GM12892 (cell line): ENCODE results near the gene ATP11C.
"Not testable (repeated sequence)": the region's sequence is repeated elsewhere in the genome, so short reads cannot be mapped to it uniquely, and the experiment has no call there.

Source experiments
- DNase-seq: peaks from one replicate; pipeline ENCODE4 v3.0.0; 2011; ENCODE audit not compliant: insufficient read length
- FAIRE-seq: peaks from 2 replicates; lab custom pipeline; 2011; peaks lifted over from hg19 to GRCh38; lab: Jason Lieb, UNC
- POLR2A ChIP-seq: IDR thresholded peaks from 2 replicates; pipeline ENCODE4 v1.6.1; 2011; ENCODE audit warnings: low read depth, low read length, control low read depth
- POLR2AphosphoS5 ChIP-seq: IDR thresholded peaks from 2 replicates; pipeline ENCODE4 v1.6.1; 2011; ENCODE audit warnings: low read depth, low read length, control low read depth
- TAF1 ChIP-seq: IDR thresholded peaks from 2 replicates; pipeline ENCODE4 v1.6.1; 2011; ENCODE audit warnings: low read depth, mild to moderate bottlenecking, control low read depth, low read length, borderline replicate concordance

The ATP11C gene

DNA sequence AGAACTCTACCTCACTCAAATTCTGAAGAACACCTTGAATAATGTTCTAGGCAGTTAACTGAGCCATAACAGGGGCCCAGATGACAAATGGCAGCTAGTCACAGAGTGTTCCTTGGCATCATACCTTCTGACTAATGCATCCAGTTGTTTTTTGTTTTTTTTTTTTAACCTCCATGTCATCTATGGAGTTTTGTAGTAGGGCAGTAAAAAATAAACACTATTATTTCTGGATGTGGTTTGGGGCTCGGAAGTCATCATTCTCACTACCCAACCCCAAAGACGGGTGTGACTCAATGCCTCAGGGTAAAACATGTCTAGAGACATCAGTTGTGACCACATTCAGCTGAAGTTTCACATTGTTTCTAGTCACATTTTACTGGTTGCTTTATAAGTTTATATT lies 193.7 kb downstream of the ATP11C start:
- FAIRE-seq: peak; percentile 30
- no peak for TF ChIP-seq POLR2A
- TF ChIP-seq POLR2AphosphoS5: no peak
- TF ChIP-seq TAF1: no peak
- DNase-seq: no peak

DNA sequence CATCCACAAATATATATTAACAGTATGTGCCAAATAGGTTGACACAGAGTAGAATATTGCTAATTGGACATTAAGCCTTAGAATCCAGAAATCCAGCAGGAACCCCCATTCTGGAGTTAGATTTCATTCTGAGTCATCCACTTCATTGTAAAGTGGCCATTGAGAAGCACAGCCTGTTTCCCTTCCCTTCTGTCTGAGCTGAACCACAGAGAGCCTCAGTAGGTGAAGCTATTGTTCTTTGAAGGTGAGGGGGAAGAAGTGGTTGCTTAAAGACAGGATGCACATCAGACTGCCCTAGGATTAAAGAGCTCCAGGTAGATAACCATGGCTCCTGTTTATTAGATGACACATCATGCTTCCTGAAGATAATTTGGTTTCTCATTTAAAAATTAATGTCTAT lies 194.3 kb downstream of the ATP11C start:
- TF ChIP-seq POLR2A (no peak), POLR2AphosphoS5 (no peak), TAF1 (no peak)
- no peak for FAIRE-seq
- DNase-seq: no peak

DNA sequence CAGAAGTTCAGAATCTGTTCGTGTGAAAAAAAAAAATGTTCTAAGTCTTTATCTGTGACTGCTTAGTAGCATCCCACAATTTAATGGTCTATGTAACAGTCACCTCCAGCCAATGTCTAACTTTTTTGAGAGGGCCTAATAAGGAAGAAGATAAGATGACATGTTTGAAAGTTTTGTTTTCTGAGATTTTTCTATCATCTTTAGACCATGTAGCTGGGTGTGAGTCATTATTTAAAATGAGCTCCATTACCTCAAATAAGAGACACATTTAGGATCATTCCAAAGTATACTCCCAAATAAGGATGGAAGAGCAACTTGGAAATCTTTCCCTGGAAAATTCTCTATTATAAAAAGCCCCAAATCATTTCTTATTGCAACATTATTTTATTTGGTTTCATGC lies 196.7 kb downstream of the ATP11C start:
- no peak for FAIRE-seq
- TF ChIP-seq POLR2A: no peak
- TF ChIP-seq TAF1: no peak
- DNase-seq: no peak

DNA sequence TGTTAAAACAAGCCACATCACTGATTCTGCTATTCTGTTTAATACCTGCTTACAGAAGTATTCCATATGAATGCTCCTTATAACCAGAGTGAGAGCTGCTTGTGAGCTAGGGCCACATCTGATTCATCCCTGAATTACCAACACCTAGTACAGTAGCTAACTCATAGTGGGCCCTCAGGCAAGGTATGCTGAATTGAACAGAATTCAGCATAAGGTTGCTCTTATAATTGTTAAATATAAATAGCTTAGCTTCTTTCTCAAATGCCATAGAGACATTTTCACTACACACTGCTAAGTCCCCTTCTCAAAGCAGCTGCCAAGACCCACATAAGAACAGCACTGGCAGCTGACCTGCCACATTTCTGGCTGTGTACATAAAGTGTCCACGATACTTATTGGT lies 197.9 kb downstream of the ATP11C start:
- FAIRE-seq: no peak
- TF ChIP-seq POLR2A (no peak), POLR2AphosphoS5 (no peak), TAF1 (no peak)
- DNase-seq: no peak

DNA sequence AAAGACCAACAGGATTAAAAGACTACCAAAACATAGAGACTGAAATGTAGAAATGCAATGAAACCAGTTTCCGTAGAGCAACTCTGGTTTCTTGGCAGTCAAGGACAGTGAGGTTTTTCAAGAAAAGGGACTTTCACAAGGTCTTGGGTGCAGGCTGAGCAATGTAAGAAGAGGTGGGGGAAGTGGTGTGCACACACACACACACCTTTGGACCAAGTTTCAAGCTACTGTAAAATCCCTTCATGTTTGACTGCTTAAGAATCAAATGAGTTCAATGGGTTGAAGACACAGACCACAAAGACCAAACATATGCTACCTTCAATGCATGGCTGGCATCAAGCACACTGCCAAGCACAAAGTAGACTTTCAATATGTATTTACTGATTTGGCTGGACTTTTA lies 207.1 kb downstream of the ATP11C start:
- FAIRE-seq (peak; percentile 67), DNase-seq (no peak)
- TF ChIP-seq POLR2A (no peak), POLR2AphosphoS5 (no peak), TAF1 (no peak)

DNA sequence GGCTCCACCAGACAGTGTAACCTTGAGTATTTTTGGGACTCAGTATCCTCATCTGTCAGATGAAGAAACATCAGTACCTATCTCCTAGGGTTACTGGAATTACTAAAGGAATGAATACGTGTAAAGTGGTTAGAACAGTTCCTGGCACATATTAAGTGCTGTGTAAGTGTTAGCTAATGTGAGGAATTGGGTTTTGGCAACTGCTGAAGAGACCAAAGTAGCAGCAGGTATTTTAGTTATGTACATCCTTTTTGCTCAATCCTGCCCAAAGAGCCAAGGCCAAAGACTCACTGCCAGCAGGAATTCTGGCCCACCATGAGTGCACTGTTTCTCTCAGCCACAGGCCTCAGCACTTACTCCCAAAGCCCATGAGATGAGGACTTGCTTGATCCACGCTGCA lies 208.2 kb downstream of the ATP11C start:
- TF ChIP-seq POLR2A (no peak), POLR2AphosphoS5 (no peak), TAF1 (no peak)
- DNase-seq (no peak), FAIRE-seq (no peak)

DNA sequence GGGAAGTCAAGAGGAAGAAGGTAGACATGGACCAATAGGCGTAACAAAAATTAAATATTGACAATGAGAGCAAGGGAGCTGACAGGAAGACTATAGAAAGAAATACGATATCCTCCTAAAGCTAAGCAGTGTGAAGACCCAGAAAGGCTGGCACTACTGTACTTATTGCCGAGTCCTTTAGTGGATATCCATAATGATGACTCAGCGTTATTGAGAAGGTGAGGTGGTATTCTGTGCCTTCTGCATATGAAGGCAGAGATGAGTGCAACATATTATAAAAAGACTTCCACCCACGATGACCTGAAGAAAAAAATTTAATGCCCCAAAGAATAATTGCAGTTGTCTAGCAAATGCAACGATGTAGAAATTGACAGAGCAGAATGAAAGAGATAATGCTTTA lies 211.9 kb downstream of the ATP11C start:
- TF ChIP-seq POLR2A (no peak), TAF1 (no peak)
- DNase-seq (no peak), FAIRE-seq (no peak)

DNA sequence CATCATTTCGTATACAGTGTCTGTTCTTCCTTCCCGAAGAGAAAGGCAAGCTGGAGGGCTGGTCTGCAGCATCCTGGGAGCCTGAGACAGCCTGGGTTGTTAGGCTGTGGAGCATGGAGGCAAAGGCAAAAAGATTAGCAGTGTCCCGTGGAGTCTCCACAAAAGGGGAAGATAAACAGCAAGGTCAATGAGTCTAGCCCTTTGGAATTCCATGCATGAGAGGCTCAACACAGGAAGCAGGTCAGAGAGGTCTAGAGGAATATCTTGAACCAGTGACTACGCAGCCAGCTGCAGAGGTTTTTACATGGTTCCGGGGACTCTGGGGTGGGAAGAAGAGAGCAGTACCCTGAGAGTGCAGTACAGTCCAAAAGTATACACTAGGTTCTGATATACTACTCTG lies 212.7 kb downstream of the ATP11C start:
- TF ChIP-seq TAF1: no peak
- TF ChIP-seq POLR2A: no peak
- TF ChIP-seq POLR2AphosphoS5: no peak
- DNase-seq: no peak
- FAIRE-seq: no peak

DNA sequence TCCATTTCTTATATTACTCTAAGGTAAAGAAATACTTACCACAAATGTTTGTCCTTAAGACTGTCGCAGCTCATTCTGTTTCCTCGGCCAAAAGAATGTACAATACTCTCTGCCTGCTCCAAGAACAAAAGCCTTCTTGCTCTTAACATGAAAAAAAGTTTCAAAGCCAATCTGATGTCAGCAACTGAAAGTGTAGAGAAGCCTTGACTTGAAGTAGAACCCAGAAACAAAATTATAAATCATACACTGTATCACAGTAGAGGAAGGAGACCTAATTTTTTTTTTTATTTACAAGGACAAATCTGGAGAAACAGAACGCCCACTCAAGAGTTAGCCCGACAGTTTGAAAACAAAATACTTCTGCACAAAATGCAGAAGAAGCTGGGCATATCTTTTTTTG lies 224.8 kb downstream of the ATP11C start, which contains the start of gene MCF2:
Gene MCF2 (minus strand): TSS at position 101 of the 400 bp plus-strand sequence. CDS start 56,423 bp downstream, outside the sequence.
- FAIRE-seq (no peak), DNase-seq (no peak)
- TF ChIP-seq TAF1 (no peak), POLR2AphosphoS5 (no peak), POLR2A (no peak)

DNA sequence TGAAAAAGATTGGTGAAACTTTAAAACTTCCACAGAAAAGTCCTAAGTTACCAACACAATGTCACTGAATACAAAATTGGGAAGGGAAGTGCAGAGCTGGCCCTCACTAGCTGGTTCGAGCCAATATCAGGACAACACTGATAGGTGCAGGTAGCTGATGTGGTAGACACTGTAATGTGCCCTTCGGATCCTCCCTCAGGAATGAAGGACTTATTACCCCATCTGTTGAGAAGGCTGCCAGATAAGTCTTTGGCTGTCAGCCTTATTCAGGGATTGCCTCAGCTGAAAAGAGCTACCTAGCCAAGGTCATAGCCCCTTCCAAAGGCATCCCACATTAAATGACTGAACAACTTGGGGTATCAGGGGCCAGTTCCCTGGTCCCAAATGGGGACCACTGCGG lies 230.2 kb downstream of the ATP11C start:
- no peak for DNase-seq
- FAIRE-seq: no peak
- TF ChIP-seq POLR2A: no peak
- no peak for TF ChIP-seq POLR2AphosphoS5
- TF ChIP-seq TAF1: no peak

DNA sequence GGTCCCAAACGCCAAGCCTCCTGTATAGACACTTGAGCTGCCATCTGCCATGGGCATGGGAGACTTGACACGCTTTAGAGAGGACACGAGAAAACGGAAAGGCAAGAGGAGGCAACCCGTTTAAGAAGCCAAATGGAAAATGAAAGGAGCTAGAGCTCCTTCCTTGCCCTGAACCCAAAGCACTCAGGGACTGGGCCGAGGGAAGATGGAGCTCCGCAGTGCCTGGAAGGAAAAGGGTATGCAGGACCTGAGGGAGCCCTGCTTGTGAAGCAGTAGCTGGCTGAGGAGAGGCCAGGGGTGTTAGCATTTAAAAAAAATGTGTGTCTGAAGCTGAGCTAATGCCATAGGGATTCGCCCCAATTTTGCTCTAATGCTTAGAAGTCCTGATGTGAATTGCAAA lies 239.9 kb downstream of the ATP11C start:
- TF ChIP-seq POLR2AphosphoS5 (no peak), POLR2A (no peak), TAF1 (no peak)
- DNase-seq (no peak), FAIRE-seq (no peak)

DNA sequence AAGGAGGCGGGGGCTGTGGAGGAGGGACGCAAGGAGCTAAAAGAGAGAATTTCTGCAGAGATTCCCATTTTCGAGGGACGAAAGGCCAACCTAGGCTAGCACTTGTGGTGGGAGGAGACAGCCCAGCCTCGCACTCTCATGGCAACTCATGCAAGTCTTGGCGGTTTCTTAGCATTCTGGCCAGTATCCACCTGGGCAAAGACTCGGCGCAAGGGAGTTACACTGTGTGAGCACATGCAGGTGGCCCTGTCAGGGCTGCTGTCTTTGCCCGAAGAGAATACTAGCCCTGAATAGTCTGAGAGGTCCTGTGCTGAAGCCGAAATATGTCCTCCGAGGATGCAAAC lies 240.4 kb downstream of the ATP11C start:
- no peak for DNase-seq
- TF ChIP-seq POLR2A (no peak), TAF1 (no peak), POLR2AphosphoS5 (no peak)
- no peak for FAIRE-seq

DNA sequence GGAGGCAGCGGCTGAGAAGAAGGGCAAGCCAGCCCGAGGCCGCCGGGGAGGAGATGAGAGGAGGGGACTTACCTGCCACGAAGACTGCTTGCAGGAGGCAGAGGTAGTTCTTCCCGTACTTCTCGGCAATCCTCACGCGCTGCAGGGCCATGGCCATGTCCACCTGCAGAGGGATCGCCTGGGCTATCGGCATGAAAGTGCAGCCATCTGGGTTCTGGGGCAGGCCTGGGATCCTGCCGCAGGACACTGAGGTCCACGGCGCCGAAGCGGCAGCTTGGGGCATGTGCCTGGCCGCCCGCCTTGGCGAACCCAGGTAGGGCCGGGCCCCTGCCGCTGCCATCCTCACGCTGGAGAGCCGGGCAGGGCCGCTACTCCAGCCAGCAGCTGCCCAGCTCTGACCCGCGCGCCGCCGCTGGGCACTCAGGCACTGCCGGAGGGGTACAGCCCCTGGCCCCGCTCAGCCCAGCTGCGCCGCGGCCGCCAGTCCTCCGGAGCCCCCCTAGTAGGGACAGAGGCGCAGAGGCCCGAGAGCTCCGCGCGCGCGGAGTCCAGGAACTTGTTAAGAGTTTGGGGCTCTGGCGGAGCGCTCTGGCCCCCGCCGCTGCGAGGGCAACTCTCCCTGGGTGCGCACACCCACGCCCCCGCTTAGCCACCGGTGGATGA lies 240.9 kb downstream of the ATP11C start:
- DNase-seq (no peak), FAIRE-seq (no peak)
- TF ChIP-seq POLR2AphosphoS5: no peak
- TF ChIP-seq POLR2A: no peak
- TF ChIP-seq TAF1: no peak

DNA sequence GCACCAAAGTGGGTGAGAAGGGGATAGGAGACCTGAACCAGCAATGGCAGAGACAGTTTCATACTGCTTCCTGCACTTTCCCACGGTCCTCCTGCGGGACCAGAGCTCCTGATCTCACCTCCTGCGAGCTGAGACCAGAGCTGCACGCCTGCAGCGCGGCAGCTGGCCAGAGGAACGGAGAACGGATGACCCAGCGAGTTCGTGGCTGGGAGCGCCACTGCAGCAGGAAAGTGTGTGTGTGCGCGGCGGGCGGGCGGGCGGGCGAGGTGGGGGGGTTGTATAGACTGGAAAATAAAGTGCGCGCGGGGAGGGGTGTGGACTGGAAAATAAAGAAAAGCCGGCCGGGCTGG lies 241.4 kb downstream of the ATP11C start:
- no peak for TF ChIP-seq TAF1
- no peak for TF ChIP-seq POLR2A
- no peak for TF ChIP-seq POLR2AphosphoS5
- FAIRE-seq (no peak), DNase-seq (no peak)

DNA sequence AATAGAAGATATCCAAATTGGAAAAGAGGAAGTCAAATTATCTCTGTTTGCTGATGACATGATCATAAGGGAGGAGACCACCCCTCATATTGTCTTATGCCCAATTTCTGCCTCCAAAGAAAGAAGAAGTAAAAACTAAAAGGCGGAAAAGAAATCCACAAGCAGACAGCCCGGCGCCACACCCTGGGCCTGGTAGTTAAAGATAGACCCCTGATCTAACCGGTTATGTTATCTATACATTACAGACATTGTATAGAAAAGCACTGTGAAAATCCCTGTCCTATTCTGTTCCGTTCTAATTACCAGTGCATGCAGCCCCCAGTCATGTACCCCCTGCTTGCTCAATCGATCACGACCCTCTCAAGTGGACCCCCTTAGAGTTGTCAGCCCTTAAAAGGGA lies 247.7 kb downstream of the ATP11C start:
- DNase-seq, FAIRE-seq: not testable (repeated sequence)
